HG02571 (cell line): Measurements from ENCODE around the gene ACVRL1.

Experiments used
- ATAC-seq: cut with Tn5 transposase; IDR thresholded peaks from one replicate; pipeline ENCODE4 v1.9.1; 2021; ENCODE audit warnings: mild to moderate bottlenecking, moderate library complexity; ENCODE audit not compliant: unreplicated experiment

The ACVRL1 gene

GRCh38 chr12:51914034-51914923 lies 7.0 kb downstream of the ACVRL1 start:
- ATAC-seq: no peak

- no peak for ATAC-seq
These were observed 7.8 kb downstream of the ACVRL1 start for GRCh38 chr12:51915003-51915625.

DNA sequence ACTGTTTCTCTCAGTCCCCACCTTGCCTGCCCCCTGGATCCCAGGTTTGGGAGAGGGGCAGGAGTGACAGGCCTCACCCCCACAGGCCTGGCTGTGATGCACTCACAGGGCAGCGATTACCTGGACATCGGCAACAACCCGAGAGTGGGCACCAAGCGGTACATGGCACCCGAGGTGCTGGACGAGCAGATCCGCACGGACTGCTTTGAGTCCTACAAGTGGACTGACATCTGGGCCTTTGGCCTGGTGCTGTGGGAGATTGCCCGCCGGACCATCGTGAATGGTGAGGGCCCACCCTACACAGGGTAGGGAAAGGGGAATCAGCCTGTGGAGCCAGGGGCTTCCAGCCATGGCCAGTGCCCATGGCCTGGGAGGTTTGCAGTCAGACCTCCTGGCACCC lies 8.6 kb downstream of the ACVRL1 start:
- ATAC-seq: no peak

GRCh38 chr12:51917041-51917590 lies 9.8 kb downstream of the ACVRL1 start:
- no peak for ATAC-seq

DNA sequence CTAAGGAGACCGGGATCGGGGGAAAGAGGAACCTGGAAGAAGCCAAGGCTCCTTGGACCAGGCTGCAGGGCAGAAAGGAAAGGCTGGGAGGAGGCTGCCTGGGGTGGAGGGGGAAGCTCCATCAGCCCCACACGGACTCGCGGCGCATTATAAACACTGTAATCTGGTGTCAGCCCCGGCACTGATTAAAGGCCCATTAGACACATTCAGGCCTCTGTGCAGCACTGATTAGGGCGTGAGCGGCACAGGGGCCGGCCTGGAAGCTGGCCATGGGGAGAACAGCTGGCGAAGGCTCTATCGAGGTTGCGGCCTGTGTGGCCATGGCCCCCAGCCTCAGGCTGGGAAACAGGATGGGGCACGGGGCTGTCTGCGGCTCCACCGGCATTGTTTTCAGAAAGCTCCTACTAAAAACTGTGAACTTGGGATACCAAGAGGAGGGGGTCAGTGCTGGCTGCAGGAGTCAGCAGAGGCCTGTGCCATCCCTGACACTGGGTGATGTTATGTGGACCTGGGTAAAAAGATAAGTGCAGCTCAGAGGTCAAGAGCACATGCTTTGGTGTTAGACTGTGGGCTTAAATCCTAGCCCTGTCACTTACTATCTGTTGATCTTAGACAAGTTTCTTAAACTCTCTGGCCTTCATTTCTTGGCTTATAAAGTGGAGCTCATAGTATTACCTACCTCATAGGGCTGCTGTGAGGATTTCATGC lies 10.6 kb downstream of the ACVRL1 start:
- no peak for ATAC-seq

GRCh38 chr12:51920046-51920445 lies 12.7 kb downstream of the ACVRL1 start:
- ATAC-seq: no peak

- no peak for ATAC-seq
These were observed 13.9 kb downstream of the ACVRL1 start for GRCh38 chr12:51921017-51921725.

DNA sequence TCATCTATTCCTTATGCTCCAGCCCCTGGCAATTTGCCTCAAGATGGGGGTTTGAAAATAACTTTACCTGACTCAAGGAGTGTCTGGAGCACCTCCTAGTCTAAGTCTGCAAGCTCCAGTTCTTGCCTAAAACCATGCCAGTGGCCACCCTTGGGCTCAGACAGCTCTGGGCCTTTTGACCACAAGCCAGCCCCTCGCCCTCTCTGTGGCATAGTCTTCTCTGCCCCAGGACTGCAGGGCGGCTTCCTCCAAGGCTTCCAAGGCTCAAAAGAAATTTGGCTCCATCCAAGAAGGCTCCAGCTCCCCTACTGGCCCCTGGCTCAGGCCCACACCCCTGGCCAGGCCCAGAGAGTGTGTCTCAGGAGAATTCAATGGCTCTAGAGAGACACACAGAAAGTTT lies 14.8 kb downstream of the ACVRL1 start:
- no peak for ATAC-seq

GRCh38 chr12:51922762-51923505 lies 15.6 kb downstream of the ACVRL1 start:
- ATAC-seq: no peak

DNA sequence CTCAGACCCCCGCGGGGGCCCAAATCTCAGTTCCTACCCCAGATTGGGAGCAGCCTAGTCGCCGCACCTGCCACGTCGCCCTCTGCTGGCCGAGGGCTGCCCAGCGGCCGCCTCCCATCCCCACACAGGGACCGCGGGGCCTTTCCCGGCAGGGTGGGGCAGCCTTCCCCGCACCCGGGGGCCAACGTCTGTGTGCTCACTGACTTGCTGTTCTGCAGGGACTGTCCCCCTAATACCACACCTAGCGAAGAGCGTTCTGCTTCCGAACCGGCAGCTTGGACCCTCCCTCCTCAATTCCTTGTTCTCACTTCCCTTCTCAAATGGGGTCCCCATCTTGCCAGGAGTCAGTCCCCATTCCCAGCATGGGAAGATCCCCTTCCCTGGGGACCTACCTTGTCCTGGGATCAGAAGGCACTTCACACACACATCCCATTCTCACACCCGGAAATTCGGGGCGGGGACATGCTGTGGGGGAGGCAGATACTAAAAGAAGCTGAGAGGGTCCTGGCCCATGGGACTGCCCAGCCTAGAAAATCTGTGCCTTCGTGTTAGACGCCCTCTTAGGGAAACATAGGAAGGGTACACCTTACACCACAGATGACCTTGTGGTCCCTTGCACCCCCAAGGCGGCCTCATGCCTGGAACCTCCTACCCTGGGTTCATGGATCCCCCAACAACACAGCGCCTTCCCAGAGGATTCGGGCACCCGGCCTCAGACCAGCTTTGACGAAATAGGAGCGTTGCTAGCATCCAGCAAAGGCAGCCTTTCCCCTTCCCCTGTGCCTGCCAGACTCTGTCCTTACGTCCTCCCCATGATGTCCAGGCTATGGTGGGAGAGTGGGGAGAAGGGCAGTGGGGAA lies 16.4 kb downstream of the ACVRL1 start:
- ATAC-seq: no peak

GRCh38 chr12:51924551-51925319 lies 17.4 kb downstream of the ACVRL1 start:
- ATAC-seq: no peak

DNA sequence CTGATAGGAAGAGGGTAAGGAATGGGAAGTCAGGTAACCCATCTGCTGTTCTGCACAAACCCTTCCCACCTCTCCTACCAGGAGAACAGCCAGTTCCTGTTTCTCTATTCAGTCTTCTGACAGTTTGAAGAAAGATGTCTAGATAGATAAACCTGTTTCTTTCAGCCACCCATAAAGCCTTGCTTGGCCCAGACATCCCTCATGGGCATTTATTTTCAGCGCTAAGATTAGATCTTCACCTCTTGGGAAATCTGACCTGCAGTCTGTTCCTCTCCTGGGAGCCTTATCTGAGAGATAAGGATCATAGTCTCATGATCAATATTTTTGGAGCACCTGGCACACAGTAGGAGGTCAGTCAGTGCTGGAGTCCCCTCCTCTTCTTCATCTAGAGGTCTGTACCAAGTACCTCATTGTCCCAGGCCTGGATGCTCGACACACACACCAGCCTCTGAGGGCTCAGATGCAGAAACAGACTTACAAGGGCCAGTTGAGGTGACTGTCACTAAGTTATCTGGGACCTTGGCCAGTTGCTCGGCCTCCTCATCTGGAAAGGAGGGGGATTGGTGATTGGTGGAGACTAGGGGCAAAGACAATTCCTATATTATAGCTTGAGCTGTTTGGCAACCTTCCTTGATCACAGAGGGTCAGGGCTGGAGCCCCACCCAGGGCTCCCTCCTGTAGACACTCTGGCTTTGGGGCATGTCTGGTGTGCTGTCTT lies 18.2 kb downstream of the ACVRL1 start:
- no peak for ATAC-seq

DNA sequence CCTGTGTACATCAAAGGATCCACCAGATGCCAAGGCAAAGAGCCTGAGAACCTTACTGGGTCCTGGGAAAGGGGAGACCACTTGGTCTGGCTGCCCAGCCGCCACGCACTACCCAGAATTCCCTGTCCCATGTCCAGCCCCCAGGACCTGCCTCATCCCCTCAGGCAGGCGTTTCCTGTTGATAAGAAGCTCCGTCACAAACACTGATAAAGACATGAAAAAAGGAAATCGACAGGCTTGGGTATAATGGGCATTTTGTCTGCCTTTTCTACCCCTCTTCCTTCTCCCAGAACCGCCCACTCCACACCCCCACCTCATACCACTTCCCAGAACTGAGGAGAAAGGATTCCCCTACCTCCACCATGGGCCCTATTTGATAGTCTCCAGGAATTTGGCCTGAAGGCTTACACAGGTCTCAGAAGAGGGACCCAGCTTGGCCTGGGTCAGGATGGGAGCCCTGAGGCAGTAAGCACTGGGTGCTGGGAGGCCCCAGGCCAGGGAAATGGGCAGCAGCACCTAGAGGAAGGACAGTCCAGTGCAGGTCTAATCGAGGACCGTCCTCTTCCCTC lies 18.8 kb downstream of the ACVRL1 start:
- no peak for ATAC-seq

DNA sequence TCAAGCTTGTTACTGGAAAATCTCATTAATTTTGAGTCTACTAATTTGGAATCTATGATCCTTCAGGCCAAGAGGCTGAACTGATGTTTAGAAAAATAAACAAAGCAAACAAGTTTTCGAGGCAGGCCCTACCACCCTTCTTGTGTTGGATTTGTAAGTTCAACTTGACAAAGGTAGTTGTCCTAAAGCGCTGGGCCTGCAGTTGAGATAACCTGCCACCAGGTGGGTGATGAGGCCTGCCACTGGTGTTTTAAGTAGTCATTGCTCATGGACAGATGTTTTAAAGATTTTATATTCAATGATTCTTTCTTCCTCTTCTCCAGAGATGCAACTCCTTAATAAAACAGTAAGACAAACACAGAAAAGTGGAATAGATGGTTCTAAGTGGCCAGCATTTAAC lies 19.4 kb downstream of the ACVRL1 start:
- ATAC-seq: no peak

- no peak for ATAC-seq
These were observed 25.1 kb downstream of the ACVRL1 start for GRCh38 chr12:51932218-51933076.

GRCh38 chr12:51934080-51934479 lies 26.8 kb downstream of the ACVRL1 start:
- ATAC-seq: no peak

- no peak for ATAC-seq
These were observed 30.6 kb downstream of the ACVRL1 start for GRCh38 chr12:51937926-51938325.
